ENCODE results near the gene MTMR10. TPM values are rescaled to one million over a fixed set of nuclear protein-coding genes. Genes with fewer than 3 reads are reported as not detected.

MTMR10 gene
- total RNA-seq, 1 experiment from 2014 or later, result 23.2 TPM

GRCh38 chr15:30943654-30944335, 47.6 kb downstream of the MTMR10 start:
- no peak overlapping the region for H3K27ac ChIP-seq (ENCODE audit: insufficient read length, low read depth, low read length)

More at GRCh38 chr15:30943654-30944335, 47.6 kb downstream of the MTMR10 start:
- no peak overlapping the region for H4K8ac ChIP-seq (replicated peaks; ENCODE audit: insufficient read length, low read depth, low read length)
- H2BK120ac ChIP-seq (ENCODE audit: low read depth, low read length, poor library complexity, severe bottlenecking), result no peak overlapping the region
- Mint-ChIP-seq H3K4me3 (no peak overlapping the region; a peak in 1 of 5 replicates), H3K27ac (no peak overlapping the region), H3K4me1 (peaks cover 4 to 6% of the 10 kb centered on the region in 2 experiments; a peak in 3 of 4 replicates), H3K36me3 (ENCODE audit: insufficient read depth in 1 of 3, low read depth in 3 of 3) (peaks cover 23 to 86% (median 77%) of the 10 kb centered on the region in 3 experiments), H3K27me3 (ENCODE audit: low read depth) (no peaks in the 10 kb centered on the region), H3K9me3 (no peaks in the 10 kb centered on the region)
- H3K27me3 ChIP-seq (ENCODE audit: insufficient read depth, low read length), result no peaks in the 10 kb centered on the region
- no peaks in the 10 kb centered on the region for H3K79me1 ChIP-seq (ENCODE audit: insufficient read depth, low read depth, low read length, poor library complexity, severe bottlenecking)
- H2BK5ac ChIP-seq (ENCODE audit: insufficient read length, low read length), result no peak overlapping the region
- H3K4ac ChIP-seq (ENCODE audit: low read depth, low read length), result no peak overlapping the region
- WGBS (ENCODE audit: extremely low coverage, insufficient read length, low lambda C conversion rate), result no CpG with 5 or more reads among the region's 8 CpGs
- no peak for TF ChIP-seq CTCF (conservative IDR thresholded peaks at IDR 0.05)
- no peaks in the 10 kb centered on the region for H4K20me1 ChIP-seq (ENCODE audit: control insufficient read depth, insufficient read depth, insufficient read length)
- no peak overlapping the region for H2BK12ac ChIP-seq (ENCODE audit: insufficient read length, low read depth, low read length)
- H3T11ph ChIP-seq (ENCODE audit: low read length), result no peak overlapping the region
- no peak overlapping the region for H4K91ac ChIP-seq (ENCODE audit: insufficient read length, low read depth, low read length)
- H4K5ac ChIP-seq (ENCODE audit: insufficient read length, low read depth, low read length), result no peak overlapping the region
- H3K23ac ChIP-seq (ENCODE audit: insufficient read length, low read depth, low read length), result no peak overlapping the region
- no peaks in the 10 kb centered on the region for H3K23me2 ChIP-seq (ENCODE audit: insufficient read length, low read depth, low read length, poor library complexity, severe bottlenecking)
- H3K4me2 ChIP-seq (ENCODE audit: insufficient read depth, insufficient read length, low read length), result no peak overlapping the region
- no peak for DNase-seq
- H3K14ac ChIP-seq (ENCODE audit: insufficient read depth, low read length), result no peak overlapping the region
- H2BK15ac ChIP-seq (ENCODE audit: low read depth, low read length), result no peak overlapping the region
- H2AFZ ChIP-seq (ENCODE audit: low read length), result no peak overlapping the region
- no peak overlapping the region for H2BK20ac ChIP-seq (ENCODE audit: low read depth, low read length, poor library complexity, severe bottlenecking)
- H3K18ac ChIP-seq (ENCODE audit: insufficient read length, low read depth, low read length), result no peak overlapping the region
- H2AK5ac ChIP-seq (ENCODE audit: insufficient read length, low read length), result no peak overlapping the region
- H3K9me3 ChIP-seq (ENCODE audit: control insufficient read depth, low read depth, low read length), result no peaks in the 10 kb centered on the region
- H3K4me1 ChIP-seq (ENCODE audit: insufficient read depth, low read length), result no peaks in the 10 kb centered on the region
- H3K79me2 ChIP-seq (ENCODE audit: insufficient read depth, low read length), result no peaks in the 10 kb centered on the region
- H3K9ac ChIP-seq (ENCODE audit: extremely low read depth, insufficient read length, low read length), result no peak overlapping the region
- no peak overlapping the region for H3K56ac ChIP-seq (ENCODE audit: insufficient read length, low read depth, low read length)

Data from H9 (cell line).